Measurements from ENCODE around the gene P4HB. TPM values are rescaled to one million over a fixed set of nuclear protein-coding genes. Genes with fewer than 3 reads are reported as not detected.

Gene P4HB
- total RNA-seq, 2 experiments from 2014 or later, result 388 to 577 TPM

DNA sequence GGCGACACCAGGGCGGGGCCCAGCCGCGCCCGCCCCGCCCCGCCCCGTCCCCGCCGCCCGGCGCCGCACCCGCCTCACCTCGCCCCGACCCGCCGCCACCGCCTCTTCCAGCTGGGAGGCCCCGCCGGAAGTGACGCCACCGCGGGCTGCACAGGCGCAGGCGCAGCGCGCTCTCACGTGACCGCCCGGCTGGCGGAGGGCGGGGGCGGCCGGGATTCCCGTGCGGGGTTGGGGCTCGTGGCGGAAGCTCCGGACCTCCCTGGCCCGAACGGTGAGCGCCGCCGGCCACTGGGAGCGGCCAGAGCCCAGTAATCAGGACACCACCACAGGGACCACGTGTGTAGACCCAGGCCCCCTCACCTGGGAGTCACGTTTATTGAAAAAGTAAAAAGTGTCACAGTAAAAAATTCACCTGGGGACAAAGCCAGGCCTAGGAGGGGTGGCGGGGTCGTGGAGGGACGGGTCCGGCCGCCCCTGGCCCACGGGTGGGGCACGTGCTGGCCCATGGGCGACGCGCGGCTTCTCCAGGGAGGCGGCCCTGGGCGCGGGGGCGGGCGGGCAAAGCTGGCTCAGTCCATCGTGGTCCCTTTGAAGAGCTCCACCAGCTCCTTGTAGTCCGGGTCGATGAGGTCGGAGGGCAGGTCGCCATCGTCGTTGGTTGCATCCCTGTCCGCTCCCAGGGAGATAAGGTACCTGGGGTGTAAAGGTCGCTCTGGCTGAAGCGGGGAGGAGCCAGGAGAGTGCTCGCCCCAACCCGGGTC lies 27.0 kb downstream of the P4HB start, which contains the start of gene MCRIP1:
MCRIP1 (minus strand) TSS at position 132 of the 761 bp plus-strand sequence. CDS start 8,785 bp downstream, outside the sequence.
- peak within 1 kb of the TSS; percentile 88 for H3K4me3 ChIP-seq (ENCODE audit: low read depth, low read length, poor library complexity, severe bottlenecking)
- H3K27ac ChIP-seq (ENCODE audit: low read depth, low read length, poor library complexity, severe bottlenecking), result peak within 1 kb of the TSS; percentile 74
- POLR2A ChIA-PET, result interaction anchor here (0.8 to 1.5 kb wide), 3 partner anchors 9 to 189 kb away, joined by 3 to 4 read pairs (median 3); partner anchors contain the start of gene CENPX
- no peaks in the 10 kb centered on the region for H3K9me2 ChIP-seq (ENCODE audit: insufficient read depth, low read length)
- TSS peak; percentile 90 for BruUV-seq (replicated peaks)
- peak within 1 kb of the TSS; percentile 99 for H3K4me2 ChIP-seq (ENCODE audit: low read length)
- H3K36me3 ChIP-seq (ENCODE audit: insufficient read depth, low read length), result no peaks in the 10 kb centered on the region
- peak within 1 kb of the TSS; percentile 57; the same call in 1 of the 2 replicates for H2AFZ ChIP-seq (ENCODE audit: low read length)
- H3K9me3 ChIP-seq (ENCODE audit: low read length), result no peaks in the 10 kb centered on the region
- peaks cover 27% of the 10 kb centered on the region; the same call in 1 of the 2 replicates for H3K79me2 ChIP-seq (ENCODE audit: insufficient read depth, low read depth, low read length)
- H3K4me1 ChIP-seq (ENCODE audit: insufficient read depth, low read length, poor library complexity, severe bottlenecking), result peaks cover 25% of the 10 kb centered on the region
- peak; percentile 98 for DNase-seq (ENCODE audit: low spot score)
- no peak for TF ChIP-seq EZH2phosphoT487 (IDR thresholded peaks at IDR 0.05; ENCODE audit: borderline replicate concordance, low read depth, low read length)
- no peak for TF ChIP-seq CTCF (conservative IDR thresholded peaks at IDR 0.05; ENCODE audit: low read length)
- intact Hi-C loops (cut with micrococcal nuclease; ENCODE audit: unreplicated experiment), result loop anchor here (1.0 to 5.0 kb wide), 2 partner anchors 28 to 59 kb away; partner anchors contain the start of genes ALYREF and ANAPC11
- CTCF ChIA-PET (ENCODE audit: unreplicated experiment), result interaction anchor here (0.7 kb wide), 1 partner anchor 103 kb away, joined by 4 read pairs; no protein-coding TSS in a partner anchor
- no peaks in the 10 kb centered on the region for H4K20me1 ChIP-seq (ENCODE audit: insufficient read depth, low read length)

GRCh38 chr17:81832608-81833159 lies 27.7 kb downstream of the P4HB start:
- Histone ChIP-seq H2AFZ (ENCODE audit: low read length) (peak overlapping the region; percentile 24; the same call in 1 of the 2 replicates), H3K4me1 (ENCODE audit: insufficient read depth, low read length, poor library complexity, severe bottlenecking) (peaks cover 25% of the 10 kb centered on the region), H3K79me2 (ENCODE audit: insufficient read depth, low read depth, low read length) (peaks cover 27% of the 10 kb centered on the region; the same call in 1 of the 2 replicates), H3K9me2 (ENCODE audit: insufficient read depth, low read length) (no peaks in the 10 kb centered on the region), H3K36me3 (ENCODE audit: insufficient read depth, low read length) (no peaks in the 10 kb centered on the region), H3K4me3 (ENCODE audit: low read depth, low read length, poor library complexity, severe bottlenecking) (peak overlapping the region; percentile 88), H4K20me1 (ENCODE audit: insufficient read depth, low read length) (no peaks in the 10 kb centered on the region), H3K9me3 (ENCODE audit: low read length) (no peaks in the 10 kb centered on the region), H3K4me2 (ENCODE audit: low read length) (peak overlapping the region; percentile 84), H3K27ac (ENCODE audit: low read depth, low read length, poor library complexity, severe bottlenecking) (peak overlapping the region; percentile 74)
- ChIA-PET POLR2A (interaction anchor here (1.5 kb wide), 1 partner anchor 131 kb away, joined by 3 read pairs; no protein-coding TSS in a partner anchor), CTCF (ENCODE audit: unreplicated experiment) (no interaction called here)
- BruUV-seq (replicated peaks), result no TSS peak
- intact Hi-C loops (cut with micrococcal nuclease; ENCODE audit: unreplicated experiment), result loop anchor here (1.0 to 5.0 kb wide), 2 partner anchors 29 to 60 kb away; partner anchors contain the start of genes ALYREF and ANAPC11
- DNase-seq (ENCODE audit: low spot score), result peak; percentile 55
- TF ChIP-seq CTCF (conservative IDR thresholded peaks at IDR 0.05; ENCODE audit: low read length), result no peak
- no peak for TF ChIP-seq EZH2phosphoT487 (IDR thresholded peaks at IDR 0.05; ENCODE audit: borderline replicate concordance, low read depth, low read length)

Measured in OCI-LY7 (cell line).